Transverse colon (tissue), 4 donors: Measurements from ENCODE around the gene AGAP1. TPM values are rescaled to one million over a fixed set of nuclear protein-coding genes. Genes with fewer than 3 reads are reported as not detected.

ENCODE experiments used
- DNase-seq: peaks from one replicate; pipeline ENCODE4 v3.0.0-alpha.2; 2019
- H3K27ac ChIP-seq, 4 donors: fragments of 200-600 bp; sonication (generic); 2 replicates each; pipeline ENCODE4 v1.5.1; 2016 to 2018; ENCODE audit warnings: inconsistent platforms in 4 of 4
- H3K27me3 ChIP-seq: fragments of 200-600 bp; sonication (generic); 2 replicates; pipeline ENCODE4 v1.5.1; 2017; ENCODE audit warnings: inconsistent platforms
- H3K36me3 ChIP-seq, 4 donors: fragments of 200-600 bp; sonication (generic); 2 replicates each; pipeline ENCODE4 v1.5.1; 2017 to 2019; ENCODE audit warnings: inconsistent platforms in 4 of 4
- H3K4me1 ChIP-seq, 4 donors: fragments of 200-600 bp; sonication (generic); 2 replicates each; pipeline ENCODE4 v1.5.1; 2017 to 2020; ENCODE audit warnings: inconsistent platforms in 4 of 4
- H3K4me3 ChIP-seq, 4 donors: fragments of 200-600 bp; sonication (generic); 1 replicate in 1 of 4; 2 replicates in 3 of 4; pipeline versions ENCODE4 v1.5.1 to v1.6.1; 2017 to 2019; ENCODE audit warnings: inconsistent platforms in 4 of 4
- H3K9me3 ChIP-seq, 2 donors: fragments of 200-600 bp; sonication (generic); 2 replicates each; pipeline ENCODE4 v1.5.1; 2017 to 2019; ENCODE audit warnings: inconsistent platforms in 2 of 2
- CTCF ChIP-seq, 5 experiments: fragments of 200-600 bp in 3 of 5; fragments of 450-650 bp in 2 of 5; sonication (generic) in 3 of 5; IDR thresholded peaks; 1 replicate in 2 of 5; 2 replicates in 3 of 5; pipeline ENCODE4 v1.5.1; 2016 to 2017; ENCODE audit warnings: antibody characterized with exemption in 5 of 5, inconsistent platforms in 3 of 5, mild to moderate bottlenecking in 2 of 5, moderate library complexity in 1 of 5
- EP300 ChIP-seq: sonication (generic); formaldehyde crosslinking; IDR thresholded peaks from one replicate; pipeline ENCODE4 v1.6.1; 2017; ENCODE audit warnings: antibody characterized with exemption, low read depth
- POLR2A ChIP-seq: fragments of 450-650 bp; IDR thresholded peaks from one replicate; pipeline ENCODE4 v1.6.1; 2016; ENCODE audit warnings: antibody characterized with exemption, mild to moderate bottlenecking, moderate library complexity
- POLR2AphosphoS5 ChIP-seq, 3 donors: sonication (generic); formaldehyde crosslinking; IDR thresholded peaks; one replicate each; pipeline ENCODE4 v1.6.1; 2016; ENCODE audit warnings: antibody characterized with exemption in 3 of 3
- WGBS, 2 donors: methylation state at CpG; one replicate each; pipeline ENCODE4 v1.1.5; 2018; ENCODE audit warnings: low coverage in 1 of 2; 5-methylcytosine and 5-hydroxymethylcytosine counted together
- in situ Hi-C, 4 donors: fragments of 200-750 bp; cut with MboI; loops; one replicate each; pipeline versions ENCODE4 v1.15.0 to v1.15.1; 2017; ENCODE audit warnings: low sequenced_read_pairs in 3 of 4, low pct_ligation_motif_present in 1 of 4, low pct_unique_long_range_greater_than_20kb in 1 of 4
- intact Hi-C: fragments of 100-400 bp; cut with DNase I; formaldehyde crosslinking; loops from one replicate; pipeline ENCODE4 v1.15.1; 2023; ENCODE audit warnings: low total_unique reads
- total RNA-seq, 4 donors: library from RNA; depleted of rRNA; stranded (reverse); fragments of >200 nt; gene quantifications; one replicate each; pipeline ENCODE4 v1.1.0, GENCODE V29; 2016

AGAP1 gene
- total RNA-seq, 4 donors from 2014 or later, result 56.1 to 96.9 (median 71.2) TPM

GRCh38 chr2:235694721-235695601 lies 201.1 kb downstream of the AGAP1 start:
- no peak for DNase-seq
- TF ChIP-seq CTCF (IDR thresholded peaks at IDR 0.05) (no peak), EP300 (no peak), POLR2AphosphoS5 (IDR thresholded peaks at IDR 0.05) (no peak), POLR2A (no peak)
- in situ Hi-C loops (no loop called here), intact Hi-C loops (no loop called here)
- no peaks in the 10 kb centered on the region for H3K36me3 ChIP-seq
- no peaks in the 10 kb centered on the region for H3K27me3 ChIP-seq
- 82 to 87% methylated on average over 15 to 17 of the region's 17 CpGs for WGBS, 2 donors
- H3K27ac ChIP-seq, result no peak overlapping the region
- H3K4me3 ChIP-seq, result no peak overlapping the region
- peaks cover 12 to 16% (median 12%) of the 10 kb centered on the region in 4 donors for H3K4me1 ChIP-seq
- no peaks in the 10 kb centered on the region for H3K9me3 ChIP-seq

GRCh38 chr2:235695602-235695895 lies 201.7 kb downstream of the AGAP1 start:
- in situ Hi-C loops (no loop called here), intact Hi-C loops (no loop called here)
- TF ChIP-seq POLR2AphosphoS5 (IDR thresholded peaks at IDR 0.05), result no peak
- TF ChIP-seq POLR2A, result no peak
- no peak for TF ChIP-seq CTCF (IDR thresholded peaks at IDR 0.05)
- no peak for TF ChIP-seq EP300
- DNase-seq, result no peak
- Histone ChIP-seq H3K9me3 (no peaks in the 10 kb centered on the region), H3K27me3 (no peaks in the 10 kb centered on the region), H3K36me3 (no peaks in the 10 kb centered on the region), H3K4me3 (no peak overlapping the region), H3K27ac (no peak overlapping the region), H3K4me1 (peaks cover 6 to 11% (median 7%) of the 10 kb centered on the region in 4 donors)
- WGBS, 2 donors, result 96 to 100% methylated on average over 2 to 3 of the region's 3 CpGs

- TF ChIP-seq POLR2A, result no peak
- H3K4me3 ChIP-seq, result no peak overlapping the region
- DNase-seq, result no peak
- WGBS, 2 donors, result 82 to 89% methylated on average over 3 to 8 of the region's 8 CpGs
- intact Hi-C loops, result no loop called here
- H3K4me1 ChIP-seq, result peaks cover 0 to 8% (median 6%) of the 10 kb centered on the region in 4 donors
- H3K36me3 ChIP-seq, result no peaks in the 10 kb centered on the region
- H3K27ac ChIP-seq, result no peak overlapping the region
- in situ Hi-C loops, result no loop called here
- no peaks in the 10 kb centered on the region for H3K27me3 ChIP-seq
- no peaks in the 10 kb centered on the region for H3K9me3 ChIP-seq
Observed at GRCh38 chr2:235697041-235697440, 203.2 kb downstream of the AGAP1 start.

- Histone ChIP-seq H3K36me3 (no peaks in the 10 kb centered on the region), H3K4me3 (no peak overlapping the region), H3K27ac (no peak overlapping the region), H3K9me3 (no peaks in the 10 kb centered on the region), H3K27me3 (no peaks in the 10 kb centered on the region), H3K4me1 (peaks cover 3 to 18% (median 15%) of the 10 kb centered on the region in 4 donors)
- no peak for DNase-seq
- in situ Hi-C loops (no loop called here), intact Hi-C loops (no loop called here)
- TF ChIP-seq POLR2A (no peak), POLR2AphosphoS5 (IDR thresholded peaks at IDR 0.05) (no peak), CTCF (IDR thresholded peaks at IDR 0.05) (no peak), EP300 (no peak)
- 77% methylated on average over 9 of the region's 9 CpGs; no CpG with 5 or more reads in 1 of the 2 donors for WGBS, 2 donors
Observed at GRCh38 chr2:235698028-235698427, 204.2 kb downstream of the AGAP1 start.
